ENCODE results near the gene MED20.

MED20 gene

DNA sequence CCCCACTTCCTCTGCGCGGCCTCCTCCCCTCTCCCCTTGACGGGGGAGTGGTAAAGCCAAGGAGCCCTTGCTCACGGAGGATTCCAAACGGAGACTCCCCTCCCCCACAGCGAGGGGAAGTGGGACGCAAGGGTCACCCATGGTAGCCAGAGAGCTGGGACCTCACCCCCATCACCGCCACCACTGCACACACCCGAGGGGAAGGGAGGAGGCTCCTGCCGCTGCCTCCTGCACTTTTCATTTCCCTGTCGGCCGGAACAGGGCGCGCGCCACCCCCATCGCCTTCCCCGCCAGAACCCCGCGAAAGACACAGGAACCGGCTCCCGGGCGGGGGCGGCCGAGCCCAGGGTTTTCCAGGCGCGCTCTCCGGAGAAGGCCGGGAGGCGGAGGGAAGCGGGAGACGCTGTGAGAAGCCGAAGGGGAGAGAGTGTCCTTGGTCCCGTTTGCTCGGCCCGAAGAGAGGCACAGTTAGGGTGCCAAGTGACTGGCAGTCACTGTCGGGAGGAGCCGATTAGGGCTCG, 19.9 kb upstream of the MED20 start:
- DNase-seq = no peak

DNA sequence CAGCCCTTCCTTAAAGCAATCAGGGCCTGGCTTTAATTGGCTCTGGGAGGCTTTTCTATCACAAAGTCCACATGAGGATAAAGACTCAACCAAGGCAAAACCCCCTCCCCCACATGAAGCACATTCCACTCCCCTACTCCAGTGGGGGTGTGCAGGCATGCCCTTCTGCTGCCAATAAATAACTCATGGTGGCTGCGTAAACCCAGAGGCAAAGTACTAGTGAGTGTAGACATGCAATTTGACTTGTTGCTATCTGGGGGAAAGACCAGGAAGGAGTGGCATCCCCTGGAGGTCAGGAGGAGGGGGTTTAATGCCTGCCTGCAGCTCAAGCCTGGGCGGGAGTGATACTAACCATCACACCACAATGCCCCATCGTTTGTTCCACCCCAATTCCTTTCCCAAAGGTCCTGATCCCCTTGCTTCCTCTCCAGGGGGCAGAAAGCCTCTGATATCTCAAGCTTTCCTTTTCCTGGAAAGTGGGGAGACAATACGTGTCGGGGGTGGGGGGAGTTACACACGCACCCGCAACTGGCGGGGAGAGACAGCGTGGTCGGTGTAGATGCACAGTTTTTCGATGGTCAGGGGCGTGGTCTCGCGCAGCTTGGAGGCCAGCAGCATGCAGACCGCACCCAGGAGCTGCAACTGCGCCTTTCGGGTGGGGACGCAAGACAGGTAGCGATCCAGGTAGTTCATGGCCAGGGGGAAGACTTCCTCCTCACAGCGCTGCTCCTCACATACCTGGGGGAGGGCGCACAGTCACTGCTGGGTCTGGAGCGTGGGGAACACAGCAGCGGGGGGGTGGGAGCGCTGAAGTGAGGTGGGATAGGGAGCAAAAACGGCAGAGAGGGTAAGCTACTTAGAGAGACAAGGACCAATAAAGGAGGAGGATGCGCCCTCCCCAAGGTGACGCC, 19.2 kb upstream of the MED20 start:
- DNase-seq = peak; percentile 37

DNA sequence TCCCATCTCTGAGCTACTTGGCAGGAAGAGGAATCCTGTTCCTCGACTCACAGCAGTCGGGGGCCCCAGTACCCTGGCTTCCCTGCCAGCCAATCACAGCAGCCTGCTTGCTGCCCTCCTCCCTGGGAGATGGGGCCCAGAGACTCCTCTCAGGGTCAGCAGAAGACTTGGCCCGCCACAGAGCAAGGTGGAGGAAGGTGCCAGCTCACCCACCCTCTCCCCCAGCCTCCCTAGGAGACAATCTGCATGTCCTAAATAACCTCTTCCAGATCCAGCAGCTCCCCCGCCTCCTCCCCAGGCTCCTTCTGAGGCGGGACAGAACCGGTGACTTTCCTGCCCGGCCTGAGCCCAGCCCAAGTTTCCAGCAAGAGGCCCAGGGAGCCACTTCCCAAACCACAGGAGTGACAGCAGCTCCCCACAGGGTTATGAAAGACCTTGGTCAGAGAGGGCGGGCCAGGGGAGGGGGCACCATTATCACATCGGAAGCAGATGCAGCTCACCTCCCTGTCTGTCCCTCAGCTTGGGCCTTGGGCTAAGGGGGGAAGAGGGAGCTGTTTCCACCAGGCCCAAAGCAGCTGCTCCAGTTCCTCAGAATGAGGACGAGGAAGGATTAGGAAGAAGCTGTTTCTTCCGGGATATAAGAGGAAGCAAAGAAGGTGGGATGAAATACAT, 18.4 kb upstream of the MED20 start:
- peak; percentile 34 for DNase-seq

DNA sequence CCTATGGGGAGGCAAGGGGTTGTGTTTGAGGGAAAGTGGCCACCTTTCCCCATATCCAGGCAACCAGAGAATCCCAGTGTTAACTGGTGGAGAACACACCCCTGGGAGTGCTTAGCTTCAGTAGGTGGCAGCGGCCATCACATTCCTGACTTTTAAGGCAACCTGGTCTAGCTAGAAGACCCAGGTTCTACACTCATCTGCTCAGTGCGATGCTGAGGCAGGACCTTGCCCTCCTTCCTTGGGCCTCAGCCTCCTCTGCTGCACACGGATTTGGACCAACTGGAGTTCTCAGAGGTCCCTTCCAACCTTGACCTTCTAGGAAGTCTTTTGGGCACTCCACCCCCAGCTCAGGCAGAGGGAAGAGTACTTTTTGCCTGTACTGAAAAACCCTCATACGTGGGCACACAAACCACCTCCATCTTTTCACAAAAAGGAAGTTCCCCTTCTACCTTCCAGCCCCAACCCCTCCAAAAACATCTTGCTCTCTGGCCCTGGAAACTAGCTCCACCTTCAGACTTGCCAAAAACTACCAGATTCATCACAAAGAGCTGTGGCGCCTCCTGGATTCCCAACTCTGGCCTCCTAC, 17.7 kb upstream of the MED20 start:
- DNase-seq = peak; percentile 3

- no peak for DNase-seq
These were observed 17.1 kb upstream of the MED20 start for GRCh38 chr6:41937861-41938574.

- DNase-seq = peak; percentile 1
These were observed 16.5 kb upstream of the MED20 start for GRCh38 chr6:41937472-41937860.

DNA sequence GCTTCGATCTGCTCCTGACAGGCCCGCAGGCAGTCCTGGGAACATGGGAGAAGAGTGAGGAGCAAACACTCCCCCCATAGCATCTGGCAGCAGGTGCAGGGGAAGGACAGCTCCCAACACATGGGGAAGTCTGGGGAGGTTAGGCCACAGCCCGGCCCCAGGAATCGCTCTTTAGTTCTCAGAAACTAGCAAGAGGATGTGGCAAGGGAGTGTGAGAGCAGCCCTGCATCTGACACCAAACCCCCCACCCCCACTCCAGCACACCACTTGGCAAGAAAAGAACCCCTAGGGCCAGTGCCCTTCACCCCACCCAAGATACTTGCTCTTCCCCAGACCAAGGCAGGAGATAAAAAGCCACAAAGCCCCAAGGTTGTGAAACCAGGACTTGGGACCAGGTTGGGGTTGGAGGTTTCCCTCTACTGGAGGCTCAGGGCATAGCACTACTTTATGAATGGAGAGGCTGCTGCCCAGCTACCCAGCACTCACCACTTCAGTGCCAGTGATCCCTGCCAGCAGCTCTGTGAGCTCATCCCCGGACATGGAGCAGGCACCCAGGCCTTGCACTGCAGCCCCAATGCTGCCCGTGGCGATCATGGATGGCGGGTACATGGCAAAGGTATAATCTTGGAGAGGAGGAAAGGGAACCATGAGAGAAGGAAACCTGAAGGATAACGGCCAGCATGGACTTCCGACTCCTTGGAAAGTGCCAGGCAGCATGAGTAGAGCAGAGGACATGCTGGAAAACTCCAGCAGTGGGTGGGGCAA, 15.3 kb upstream of the MED20 start:
- peak; percentile 71 for DNase-seq

DNA sequence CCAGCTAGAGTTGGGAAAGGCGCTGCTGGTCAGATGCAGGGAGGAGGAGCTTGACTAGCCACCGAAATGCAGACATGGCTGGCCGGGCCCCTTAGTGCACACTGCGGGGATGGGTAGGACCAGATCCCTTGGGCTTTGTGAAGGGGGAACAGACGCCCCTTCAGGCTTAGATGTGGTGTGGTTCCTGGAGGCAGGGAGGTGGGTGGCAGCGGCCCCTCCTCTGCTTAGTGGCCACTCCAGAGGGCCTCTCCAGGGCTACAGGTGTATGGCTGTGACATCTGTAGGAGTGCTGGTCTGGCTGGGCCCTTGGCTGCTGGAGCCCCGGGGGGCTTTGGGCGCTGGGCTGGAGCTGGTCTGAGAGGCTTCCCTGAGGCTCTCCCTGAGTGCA, 14.7 kb upstream of the MED20 start:
- DNase-seq = peak; percentile 2

- DNase-seq = no peak
These were observed 14.2 kb upstream of the MED20 start for GRCh38 chr6:41935193-41935574.

GRCh38 chr6:41934278-41935192, 13.6 kb upstream of the MED20 start:
- no peak for DNase-seq

GRCh38 chr6:41932378-41932777, 11.4 kb upstream of the MED20 start:
- DNase-seq = no peak

DNA sequence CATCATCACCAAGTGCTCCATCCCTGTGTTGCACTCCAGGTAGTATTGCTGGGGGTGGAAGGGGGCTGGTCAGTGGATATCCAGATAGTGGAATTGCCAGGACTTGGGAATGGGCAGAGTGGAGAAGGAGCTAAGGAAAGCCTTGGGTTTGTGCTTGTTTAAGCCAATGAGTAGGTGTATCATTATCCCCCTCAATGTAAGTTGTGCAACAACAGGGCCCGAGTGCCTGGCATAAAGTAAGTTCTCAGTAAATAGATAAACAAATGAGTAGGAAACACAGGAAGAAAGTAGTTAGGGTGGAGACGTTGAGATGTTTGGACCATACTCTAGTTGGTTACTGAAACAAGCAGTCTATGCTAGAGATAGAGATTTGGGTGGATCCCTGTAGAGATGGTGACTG, 10.9 kb upstream of the MED20 start:
- DNase-seq = no peak

- DNase-seq = no peak
These were observed 9.0 kb upstream of the MED20 start for GRCh38 chr6:41929924-41930323.

GRCh38 chr6:41927253-41927652, 6.3 kb upstream of the MED20 start:
- no peak for DNase-seq

- DNase-seq = no peak
These were observed 1.2 kb upstream of the MED20 start for GRCh38 chr6:41922154-41922553.

- DNase-seq = no peak
These were observed 716 bp upstream of the MED20 start for GRCh38 chr6:41921712-41921998.

DNA sequence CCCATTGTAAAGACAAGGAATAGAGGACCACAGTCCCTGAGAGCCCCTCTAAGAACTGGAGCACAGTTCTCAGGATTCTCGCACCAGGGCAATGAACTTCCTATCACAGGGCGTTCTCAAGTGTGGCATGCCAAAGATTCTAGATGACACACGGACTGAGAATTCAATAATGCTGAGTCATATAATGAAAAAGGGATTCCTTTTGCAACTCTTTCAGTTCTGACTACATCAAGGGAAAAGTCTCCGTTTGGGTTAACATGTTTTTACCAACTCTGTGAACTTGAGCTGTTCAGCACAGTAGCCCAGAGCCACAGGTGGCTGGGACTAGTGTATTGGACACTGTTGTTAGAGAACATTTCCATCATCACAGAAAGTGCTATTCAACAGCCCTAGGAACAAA, 3.4 kb downstream of the MED20 start:
- no peak for DNase-seq

GRCh38 chr6:41914869-41915530, 5.9 kb downstream of the MED20 start:
- no peak for DNase-seq

- no peak for DNase-seq
These were observed 6.6 kb downstream of the MED20 start for GRCh38 chr6:41914343-41914742.

DNA sequence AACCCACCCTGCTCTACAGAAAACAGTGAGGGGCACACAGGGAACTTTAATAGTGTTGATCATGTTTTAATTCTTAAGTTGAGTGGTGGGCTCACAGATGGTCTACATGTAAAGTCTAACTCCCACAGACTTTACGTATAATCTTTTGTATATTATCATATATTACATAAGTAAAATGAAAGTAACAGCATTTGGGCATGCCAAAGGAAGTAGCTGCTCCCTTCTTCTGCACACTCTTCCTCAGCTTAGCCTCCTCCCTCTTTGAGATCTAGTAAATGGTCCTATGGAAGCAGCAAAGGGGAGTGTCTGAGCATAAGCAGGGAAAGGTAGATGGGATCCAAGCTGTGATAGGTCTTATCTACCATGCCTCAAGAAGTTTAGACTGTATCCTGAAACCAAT, 11.2 kb downstream of the MED20 start:
- no peak for DNase-seq

Data from retina (tissue), 1 donor.